ENCODE measurements around the gene TTC14.

Gene TTC14

GRCh38 chr3:180630371-180630770 is 28.4 kb downstream of the TTC14 start:
- no peak overlapping the region for H3K4me3 ChIP-seq (replicated peaks in 1 of 2; ENCODE audit: low read depth in 2 of 2, low read length in 2 of 2)
- DNase-seq (ENCODE audit: low read depth in 2 of 2): peak in 1 of 2 donors; percentile 36
- no peak for TF ChIP-seq CTCF (IDR thresholded peaks at IDR 0.05; ENCODE audit: low read depth, low read length)

- no peak for DNase-seq (ENCODE audit: low read depth in 2 of 2)
- peak; percentile 8 for TF ChIP-seq CTCF (IDR thresholded peaks at IDR 0.05; ENCODE audit: low read depth, low read length)
- no peak overlapping the region for H3K4me3 ChIP-seq (replicated peaks in 1 of 2; ENCODE audit: low read depth in 2 of 2, low read length in 2 of 2)
Measured at GRCh38 chr3:180631317-180631716, 29.4 kb downstream of the TTC14 start.

GRCh38 chr3:180633722-180634121 is 31.8 kb downstream of the TTC14 start:
- no peak for TF ChIP-seq CTCF (IDR thresholded peaks at IDR 0.05; ENCODE audit: low read depth, low read length)
- no peak for DNase-seq (ENCODE audit: low read depth in 2 of 2)
- H3K4me3 ChIP-seq (replicated peaks in 1 of 2; ENCODE audit: low read depth in 2 of 2, low read length in 2 of 2): no peak overlapping the region

- DNase-seq (ENCODE audit: low read depth in 2 of 2): no peak
- no peak for TF ChIP-seq CTCF (IDR thresholded peaks at IDR 0.05; ENCODE audit: low read depth, low read length)
- no peak overlapping the region for H3K4me3 ChIP-seq (replicated peaks in 1 of 2; ENCODE audit: low read depth in 2 of 2, low read length in 2 of 2)
Measured at GRCh38 chr3:180640987-180641386, 39.0 kb downstream of the TTC14 start.

- TF ChIP-seq CTCF (IDR thresholded peaks at IDR 0.05; ENCODE audit: low read depth, low read length): no peak
- no peak overlapping the region for H3K4me3 ChIP-seq (replicated peaks in 1 of 2; ENCODE audit: low read depth in 2 of 2, low read length in 2 of 2)
- peak in 1 of 2 donors; percentile 2 for DNase-seq (ENCODE audit: low read depth in 2 of 2)
Measured at GRCh38 chr3:180646187-180646790, 44.3 kb downstream of the TTC14 start.

- DNase-seq (ENCODE audit: low read depth in 2 of 2): no peak
- TF ChIP-seq CTCF (IDR thresholded peaks at IDR 0.05; ENCODE audit: low read depth, low read length): no peak
Measured at GRCh38 chr3:180656406-180656805, 54.4 kb downstream of the TTC14 start.

GRCh38 chr3:180657094-180657493 is 55.1 kb downstream of the TTC14 start:
- no peak overlapping the region for H3K4me3 ChIP-seq (replicated peaks in 1 of 2; ENCODE audit: low read depth in 2 of 2, low read length in 2 of 2)
- no peak for DNase-seq (ENCODE audit: low read depth in 2 of 2)
- TF ChIP-seq CTCF (IDR thresholded peaks at IDR 0.05; ENCODE audit: low read depth, low read length): no peak

More at GRCh38 chr3:180656406-180656805, 54.4 kb downstream of the TTC14 start:
- no peak overlapping the region for H3K4me3 ChIP-seq (replicated peaks in 1 of 2; ENCODE audit: low read depth in 2 of 2, low read length in 2 of 2)

Measured in cardiac fibroblast (primary cell).